Suprapubic skin (tissue), 4 donors: ENCODE results near the gene CRX.
"Not testable (repeated sequence)": the region's sequence is repeated elsewhere in the genome, so short reads cannot be mapped to it uniquely, and the experiment has no call there.

Experiments used
- CTCF ChIP-seq, 2 donors: fragments of 200-600 bp in 1 of 2; fragments of 450-650 bp in 1 of 2; sonication (generic) in 1 of 2; IDR thresholded peaks; one replicate each; pipeline ENCODE4 v1.5.1; 2016 to 2019; ENCODE audit warnings: antibody characterized with exemption in 2 of 2, mild to moderate bottlenecking in 1 of 2, moderate library complexity in 1 of 2
- EP300 ChIP-seq: sonication (generic); formaldehyde crosslinking; IDR thresholded peaks from one replicate; pipeline ENCODE4 v1.6.1; 2017; ENCODE audit warnings: antibody characterized with exemption
- POLR2A ChIP-seq, 2 donors: fragments of 450-650 bp; IDR thresholded peaks; one replicate each; pipeline ENCODE4 v1.6.1; 2017; ENCODE audit warnings: antibody characterized with exemption in 2 of 2, mild to moderate bottlenecking in 2 of 2, moderate library complexity in 2 of 2
- POLR2AphosphoS5 ChIP-seq, 3 donors: sonication (generic); formaldehyde crosslinking; IDR thresholded peaks; one replicate each; pipeline ENCODE4 v1.6.1; 2017; ENCODE audit warnings: antibody characterized with exemption in 3 of 3

GRCh38 chr19:47789811-47790210 lies 31.9 kb upstream of the CRX start:
- not testable (repeated sequence) for TF ChIP-seq POLR2AphosphoS5 (IDR thresholded peaks at IDR 0.05); CTCF (IDR thresholded peaks at IDR 0.05); POLR2A (IDR thresholded peaks at IDR 0.05); EP300
